ENCODE measurements around the gene CDH11.

DNA sequence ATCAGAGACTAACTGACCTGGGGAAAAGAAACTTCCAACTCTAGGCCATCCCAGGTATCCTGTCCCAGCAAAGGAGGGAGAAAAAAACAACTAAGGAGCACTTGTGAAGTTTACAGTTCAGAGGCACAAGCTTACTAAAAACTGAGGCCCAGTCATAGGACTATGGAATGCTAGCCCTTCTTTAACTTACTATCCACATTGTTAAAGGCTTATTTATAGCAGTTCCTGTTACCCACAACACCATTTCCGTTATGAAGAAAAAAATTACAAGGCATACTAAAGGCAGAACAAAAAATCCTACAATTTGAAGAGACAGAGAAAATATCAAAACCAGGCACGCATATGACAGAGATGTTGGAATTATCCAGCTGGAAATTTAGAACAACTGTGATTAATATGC lies 159.1 kb downstream of the CDH11 start:
- TF ChIP-seq, protein P1, sequence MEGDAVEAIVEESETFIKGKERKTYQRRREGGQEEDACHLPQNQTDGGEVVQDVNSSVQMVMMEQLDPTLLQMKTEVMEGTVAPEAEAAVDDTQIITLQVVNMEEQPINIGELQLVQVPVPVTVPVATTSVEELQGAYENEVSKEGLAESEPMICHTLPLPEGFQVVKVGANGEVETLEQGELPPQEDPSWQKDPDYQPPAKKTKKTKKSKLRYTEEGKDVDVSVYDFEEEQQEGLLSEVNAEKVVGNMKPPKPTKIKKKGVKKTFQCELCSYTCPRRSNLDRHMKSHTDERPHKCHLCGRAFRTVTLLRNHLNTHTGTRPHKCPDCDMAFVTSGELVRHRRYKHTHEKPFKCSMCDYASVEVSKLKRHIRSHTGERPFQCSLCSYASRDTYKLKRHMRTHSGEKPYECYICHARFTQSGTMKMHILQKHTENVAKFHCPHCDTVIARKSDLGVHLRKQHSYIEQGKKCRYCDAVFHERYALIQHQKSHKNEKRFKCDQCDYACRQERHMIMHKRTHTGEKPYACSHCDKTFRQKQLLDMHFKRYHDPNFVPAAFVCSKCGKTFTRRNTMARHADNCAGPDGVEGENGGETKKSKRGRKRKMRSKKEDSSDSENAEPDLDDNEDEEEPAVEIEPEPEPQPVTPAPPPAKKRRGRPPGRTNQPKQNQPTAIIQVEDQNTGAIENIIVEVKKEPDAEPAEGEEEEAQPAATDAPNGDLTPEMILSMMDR (conservative IDR thresholded peaks at IDR 0.05; ENCODE audit: low read depth, low read length) = no peak
- no peak for TF ChIP-seq EZH2 (IDR thresholded peaks at IDR 0.05; ENCODE audit: borderline replicate concordance, low read depth, low read length, poor library complexity, severe bottlenecking)
